Breast epithelium (tissue), 3 donors: ENCODE results near the gene ARID1B.

Experiments used
- POLR2A ChIP-seq: fragments of 450-650 bp; IDR thresholded peaks from one replicate; pipeline ENCODE4 v1.6.1; 2016; ENCODE audit warnings: antibody characterized with exemption, mild to moderate bottlenecking, moderate library complexity
- POLR2AphosphoS5 ChIP-seq, 3 donors: sonication (generic); formaldehyde crosslinking; IDR thresholded peaks; one replicate each; pipeline ENCODE4 v1.6.1; 2017; ENCODE audit warnings: antibody characterized with exemption in 3 of 3
- TF ChIP-seq, protein P1 (sequence below), 3 donors: fragments of 450-650 bp; IDR thresholded peaks; one replicate each; pipeline ENCODE4 v1.5.1; 2016 to 2017; ENCODE audit warnings: antibody characterized with exemption in 3 of 3, mild to moderate bottlenecking in 3 of 3, moderate library complexity in 3 of 3

GRCh38 chr6:157087974-157088373, 310.8 kb downstream of the ARID1B start:
- TF ChIP-seq, protein P1, sequence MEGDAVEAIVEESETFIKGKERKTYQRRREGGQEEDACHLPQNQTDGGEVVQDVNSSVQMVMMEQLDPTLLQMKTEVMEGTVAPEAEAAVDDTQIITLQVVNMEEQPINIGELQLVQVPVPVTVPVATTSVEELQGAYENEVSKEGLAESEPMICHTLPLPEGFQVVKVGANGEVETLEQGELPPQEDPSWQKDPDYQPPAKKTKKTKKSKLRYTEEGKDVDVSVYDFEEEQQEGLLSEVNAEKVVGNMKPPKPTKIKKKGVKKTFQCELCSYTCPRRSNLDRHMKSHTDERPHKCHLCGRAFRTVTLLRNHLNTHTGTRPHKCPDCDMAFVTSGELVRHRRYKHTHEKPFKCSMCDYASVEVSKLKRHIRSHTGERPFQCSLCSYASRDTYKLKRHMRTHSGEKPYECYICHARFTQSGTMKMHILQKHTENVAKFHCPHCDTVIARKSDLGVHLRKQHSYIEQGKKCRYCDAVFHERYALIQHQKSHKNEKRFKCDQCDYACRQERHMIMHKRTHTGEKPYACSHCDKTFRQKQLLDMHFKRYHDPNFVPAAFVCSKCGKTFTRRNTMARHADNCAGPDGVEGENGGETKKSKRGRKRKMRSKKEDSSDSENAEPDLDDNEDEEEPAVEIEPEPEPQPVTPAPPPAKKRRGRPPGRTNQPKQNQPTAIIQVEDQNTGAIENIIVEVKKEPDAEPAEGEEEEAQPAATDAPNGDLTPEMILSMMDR (IDR thresholded peaks at IDR 0.05) = no peak
- TF ChIP-seq POLR2A (no peak), POLR2AphosphoS5 (IDR thresholded peaks at IDR 0.05) (no peak)
